Stimulated activated CD4-positive, alpha-beta T cell treated with anti-CD3 and anti-CD28 coated beads, Interleukin-4, amount 100 ng/mL, for 4 hours (primary cell): Measurements from ENCODE around the gene RHOF.

Experiments used
- DNase-seq, 2 experiments: peaks; one replicate each; pipeline ENCODE4 v3.0.0-alpha.2; 2020

RHOF gene

DNA sequence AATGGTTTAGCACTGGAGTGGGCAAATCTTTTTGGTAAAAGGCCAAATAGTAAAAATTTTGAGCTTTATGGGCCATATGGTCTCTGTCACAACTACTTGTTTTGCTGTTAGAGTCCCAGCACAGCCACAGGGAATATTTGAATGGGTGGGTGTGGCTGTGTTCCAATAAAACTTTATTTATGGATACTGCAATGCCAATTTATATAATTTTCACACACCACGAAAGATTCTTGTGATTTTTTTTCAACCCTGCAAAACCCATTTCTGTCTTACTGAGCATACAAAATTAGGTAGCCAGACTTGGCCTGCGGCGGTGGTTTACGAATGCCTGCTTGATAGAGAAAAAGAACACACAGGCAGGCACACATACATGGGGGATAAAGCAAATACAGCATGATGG, 52.6 kb downstream of the RHOF start:
- no peak for DNase-seq

DNA sequence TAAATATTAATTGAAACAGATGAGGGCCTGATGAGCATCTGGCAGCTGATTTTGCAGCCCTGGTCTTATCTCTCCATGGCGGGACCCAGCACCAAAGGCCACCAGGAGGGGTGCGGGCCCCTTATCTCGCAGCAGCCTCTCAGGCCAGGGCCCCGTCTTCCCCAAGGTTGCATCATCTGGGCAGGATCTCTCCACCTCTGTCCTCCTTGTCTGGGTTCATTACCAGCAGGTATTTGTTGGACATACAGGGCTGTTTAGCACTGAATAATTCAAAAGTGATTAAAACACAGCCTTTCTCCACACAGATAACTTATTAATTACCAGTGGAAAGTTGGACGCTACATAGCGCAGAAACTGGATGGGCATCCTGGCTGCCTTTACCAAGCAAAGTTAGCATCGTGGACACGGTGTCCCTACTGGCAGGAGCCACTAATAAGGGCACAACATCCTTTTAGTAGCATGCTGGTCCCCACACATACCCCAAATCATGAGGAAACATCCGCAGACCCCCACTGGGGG, 55.1 kb downstream of the RHOF start:
- no peak for DNase-seq

DNA sequence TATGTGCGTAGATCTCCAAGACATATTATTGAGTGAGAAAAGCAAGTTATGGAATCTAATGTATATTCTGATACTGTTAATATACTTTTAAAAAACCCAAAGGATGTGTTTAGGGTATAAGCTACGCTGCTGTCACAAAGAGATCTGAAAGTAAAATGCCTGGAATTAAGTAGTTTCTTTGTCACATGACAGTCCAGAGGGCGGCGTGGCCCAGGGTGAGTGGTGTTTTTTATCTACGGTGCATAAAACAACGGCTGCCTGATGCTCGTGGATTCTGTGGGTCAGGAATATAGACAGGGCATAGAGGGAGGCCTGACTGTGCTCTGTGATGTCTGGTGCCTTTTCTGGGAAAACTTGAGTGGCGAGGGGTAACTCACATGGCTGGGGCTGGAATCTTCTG, 59.6 kb downstream of the RHOF start:
- DNase-seq, result no peak

DNA sequence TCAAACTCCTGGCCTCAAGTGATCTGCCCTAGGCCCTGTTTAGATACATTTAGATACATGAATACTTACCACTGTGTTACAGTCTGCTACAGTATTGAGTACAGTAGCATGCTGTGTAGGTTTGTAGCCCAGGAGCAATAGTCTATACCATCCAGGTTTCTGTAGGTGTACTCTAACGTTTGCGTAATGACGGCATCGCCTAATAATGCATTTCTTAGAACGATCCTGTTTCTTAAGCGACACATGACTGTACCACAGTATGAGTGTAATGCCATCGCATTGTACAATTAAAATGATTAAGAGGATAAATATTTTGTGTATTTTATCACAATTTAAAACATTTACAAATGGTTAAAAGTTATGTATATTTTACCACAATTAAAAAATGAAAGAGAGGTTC, 62.0 kb downstream of the RHOF start:
- no peak for DNase-seq

DNA sequence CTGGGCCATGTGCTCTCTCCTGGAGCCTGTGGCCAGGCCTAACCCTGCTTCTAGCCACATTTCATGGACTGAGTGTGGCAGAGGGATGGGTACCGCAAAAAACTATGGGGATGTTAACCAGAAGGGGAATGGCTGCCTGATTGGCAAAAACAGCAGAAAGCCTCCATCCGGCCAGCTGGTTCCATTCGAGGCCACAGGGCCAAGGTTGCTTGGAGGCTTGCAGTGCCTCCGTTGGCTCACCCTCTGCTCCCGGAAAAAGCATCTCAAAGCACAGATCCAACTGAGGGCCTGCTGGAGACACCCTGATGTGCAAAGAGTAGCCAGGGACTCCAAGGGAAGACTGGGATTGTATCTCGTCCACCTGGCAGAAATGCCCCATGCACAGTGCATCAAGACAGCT, 64.5 kb downstream of the RHOF start:
- DNase-seq, result no peak
